Right renal cortex interstitium (tissue), 3 donors: ENCODE data around the gene FCRL2. TPM values are rescaled to one million over a fixed set of nuclear protein-coding genes. Genes with fewer than 3 reads are reported as not detected.
"Not testable (repeated sequence)": the region's sequence is repeated elsewhere in the genome, so short reads cannot be mapped to it uniquely, and the experiment has no call there.

Experiments
- DNase-seq, 3 donors: peaks; one replicate each; pipeline ENCODE4 v3.0.0-alpha.2; 2013; ENCODE audit warnings: low read depth in 3 of 3, low spot score in 2 of 3
- polyA plus RNA-seq, 3 donors: library from polyadenylated mRNA; unstranded; fragments of 120-200 nt; gene quantifications; one replicate each; pipeline ENCODE4 v1.2.1, GENCODE V29; 2013; ENCODE audit not compliant: insufficient read length in 3 of 3

FCRL2 gene
- polyA plus RNA-seq, 3 donors = 0.11 to 0.17 TPM; not detected in 1

DNA sequence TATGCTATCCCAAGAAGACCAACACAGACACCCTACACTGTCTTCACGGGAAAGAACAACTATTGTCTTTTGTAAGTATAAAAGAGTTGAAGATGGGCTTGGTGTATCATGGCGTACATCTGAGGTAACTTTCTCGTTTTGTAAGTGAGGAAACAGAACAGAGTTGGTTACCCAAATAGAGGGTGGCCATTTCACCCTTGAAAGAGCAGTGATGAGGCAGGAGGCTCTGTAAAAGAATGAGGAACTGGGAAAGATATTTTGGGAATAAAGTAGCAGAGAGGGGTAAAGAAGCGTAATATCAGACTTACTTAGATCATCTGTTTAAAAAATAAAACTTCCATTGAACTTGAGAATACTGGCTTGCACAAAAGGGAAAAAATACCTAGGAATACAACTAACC is 18.9 kb downstream of the FCRL2 start:
- no peak for DNase-seq

- no peak for DNase-seq
Observed at GRCh38 chr1:157753611-157754010, 23.3 kb downstream of the FCRL2 start.

DNA sequence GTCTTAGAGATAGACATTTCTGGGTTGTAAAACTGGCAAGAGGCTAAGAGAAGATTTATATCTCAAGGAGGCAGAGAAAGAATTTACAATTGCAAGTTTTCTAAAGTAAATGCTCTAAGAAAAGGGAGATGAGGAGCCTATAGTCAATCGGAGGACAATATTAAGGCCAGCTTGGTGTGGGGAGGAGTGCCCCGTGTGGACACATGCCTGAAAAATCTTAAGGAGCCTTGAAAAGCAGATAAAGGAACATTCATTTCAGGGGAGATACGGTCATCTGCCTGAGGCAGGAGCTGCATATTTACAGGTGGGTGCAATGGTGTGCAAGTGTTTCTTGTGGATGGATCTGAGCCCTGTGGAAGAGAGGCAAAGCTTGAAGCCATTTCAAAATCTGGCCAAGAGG is 25.6 kb downstream of the FCRL2 start:
- no peak for DNase-seq

DNA sequence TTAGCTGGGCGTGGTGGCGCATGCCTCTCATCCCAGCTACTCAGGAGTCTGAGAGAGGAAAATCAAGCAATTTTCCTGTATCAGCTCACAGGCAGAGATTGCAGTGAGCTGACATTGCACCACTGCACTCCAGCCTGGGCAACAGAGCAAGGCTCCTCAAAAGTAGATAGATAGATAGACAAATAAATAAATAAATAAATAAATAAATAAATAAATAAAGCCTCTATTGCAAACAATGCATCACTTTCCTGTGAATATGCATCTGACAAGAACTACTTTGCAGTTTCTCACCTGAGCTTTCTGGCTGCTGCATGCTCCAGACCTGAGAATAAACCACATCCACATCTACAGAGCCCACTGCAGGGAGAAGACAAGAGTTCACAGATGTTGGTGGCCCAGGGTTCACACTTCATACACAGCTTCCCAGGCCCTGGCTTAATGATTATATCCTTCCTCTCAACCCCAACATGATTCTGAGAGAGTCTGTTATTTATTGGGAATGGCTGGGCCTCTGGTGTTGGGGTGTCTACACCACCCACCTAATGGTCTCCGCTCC is 28.6 kb downstream of the FCRL2 start:
- DNase-seq = no peak

DNA sequence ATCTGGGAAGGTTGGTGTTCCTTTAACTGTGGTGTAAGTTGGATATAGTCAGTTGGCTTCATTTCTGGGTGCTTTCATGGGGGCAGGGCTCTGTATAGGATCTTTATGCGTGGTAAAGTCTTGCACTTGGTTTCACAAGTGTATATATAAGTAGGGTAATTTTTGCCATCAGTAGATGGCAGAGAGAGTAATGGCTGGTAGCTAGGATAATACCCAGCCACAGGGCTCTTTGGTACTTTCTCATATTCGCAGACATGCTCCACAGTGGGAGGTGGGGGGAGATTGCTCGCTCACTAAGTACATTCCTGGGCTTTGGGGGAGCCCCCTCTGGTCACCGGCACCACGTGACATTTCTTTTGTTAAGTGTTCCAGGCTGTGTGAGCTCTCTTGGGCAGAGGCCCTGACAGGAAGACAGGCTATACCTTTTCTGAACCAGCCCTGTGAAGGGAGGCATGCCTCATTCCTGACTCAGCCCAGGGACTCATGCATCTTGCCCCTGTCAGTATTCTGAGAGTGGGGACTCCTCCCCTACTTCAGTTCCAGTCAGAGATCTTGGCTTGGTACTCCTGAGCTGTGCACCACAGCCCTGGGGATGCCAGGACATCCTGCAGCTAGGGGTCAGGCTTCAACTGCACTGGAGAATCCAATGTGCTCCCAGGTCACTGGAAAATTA is 37.6 kb downstream of the FCRL2 start:
- DNase-seq = no peak

DNA sequence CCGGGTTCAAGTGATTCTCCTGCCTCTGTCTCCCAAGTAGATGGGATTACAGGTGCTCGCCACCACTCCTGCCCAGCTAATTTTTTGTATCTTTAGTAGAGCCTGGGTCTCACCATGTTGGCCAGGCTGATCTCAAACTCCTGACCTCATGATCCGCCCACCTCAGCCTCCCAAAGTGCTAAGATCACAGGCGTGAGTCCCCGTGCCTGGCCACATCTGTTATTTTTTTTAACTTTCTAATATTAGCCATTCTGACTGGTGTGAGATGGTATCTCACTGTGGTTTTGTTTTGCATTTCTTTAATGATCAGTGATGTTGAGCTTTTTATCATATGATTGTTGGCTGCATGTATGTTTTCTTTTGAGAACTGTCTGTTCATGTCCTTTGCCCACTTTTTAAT is 40.9 kb downstream of the FCRL2 start:
- not testable (repeated sequence) for DNase-seq

DNA sequence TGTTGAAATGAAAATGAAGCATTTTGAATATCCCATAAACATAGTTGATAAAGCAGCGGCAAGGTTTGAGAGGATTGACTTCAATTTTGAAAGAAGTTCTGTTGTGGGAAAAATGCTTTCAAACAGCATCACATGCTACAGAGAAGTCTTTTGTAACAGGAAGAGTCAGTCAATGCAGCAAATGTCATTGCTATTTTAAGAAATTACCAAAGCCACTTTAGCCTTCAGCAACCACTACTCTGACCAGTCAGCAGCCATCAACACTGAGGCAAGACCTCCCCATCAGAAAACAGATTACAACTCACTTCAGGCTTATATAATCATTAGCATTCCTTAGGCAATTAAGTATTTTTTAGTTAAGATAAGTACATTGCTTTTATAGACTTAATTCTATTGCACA is 42.6 kb downstream of the FCRL2 start:
- no peak for DNase-seq

DNA sequence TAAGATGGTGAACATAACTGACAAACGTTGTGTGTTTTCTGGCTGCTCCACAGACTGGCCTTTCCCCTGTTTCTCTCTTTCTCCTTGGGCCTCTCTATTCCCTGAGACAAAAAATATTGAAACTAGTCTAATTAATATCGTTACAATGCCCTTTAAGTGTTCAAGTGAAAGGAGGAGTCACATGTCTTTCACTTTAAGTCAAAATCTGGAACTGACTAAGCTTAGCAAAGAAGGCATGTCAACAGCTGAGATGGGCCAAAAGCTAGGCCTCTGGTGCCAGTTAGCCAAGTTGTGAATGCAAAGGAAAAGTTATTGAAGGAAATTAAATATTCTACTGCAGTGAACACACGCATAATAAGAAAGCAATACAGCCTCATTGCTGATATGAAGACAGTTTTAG is 44.2 kb downstream of the FCRL2 start:
- DNase-seq = no peak

GRCh38 chr1:157725221-157725577 is 51.7 kb downstream of the FCRL2 start:
- no peak for DNase-seq

DNA sequence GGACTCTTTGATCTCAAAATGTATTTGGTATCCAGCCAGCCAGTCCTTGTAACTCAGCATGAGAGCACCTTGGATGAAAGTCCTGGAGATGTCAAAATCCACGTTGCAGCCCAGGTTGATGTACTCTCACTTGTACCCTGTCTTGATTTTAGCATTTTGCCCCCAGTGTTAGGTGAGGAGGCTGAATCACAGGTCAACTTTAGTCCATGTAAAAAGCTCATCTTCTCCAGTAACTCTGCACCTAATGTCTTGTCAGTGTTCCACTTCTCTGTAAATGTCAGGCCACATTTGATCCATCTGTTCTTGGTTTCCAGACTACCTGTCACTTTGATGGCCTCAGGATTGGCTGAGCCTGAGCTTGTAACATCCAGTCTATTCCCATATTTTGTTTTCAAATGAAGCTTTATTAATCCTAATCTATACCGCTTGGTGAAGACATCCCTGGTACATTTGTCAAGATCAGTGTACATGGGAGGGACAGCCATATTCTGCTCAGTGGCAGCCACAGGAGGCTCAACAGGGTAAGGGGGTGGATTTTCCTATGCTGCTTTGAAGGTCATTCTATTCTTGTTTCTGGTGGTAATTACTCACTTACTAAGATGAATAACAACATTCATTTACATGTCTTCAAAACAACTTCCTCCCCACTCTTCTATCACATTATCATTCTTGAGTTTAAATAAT is 52.3 kb downstream of the FCRL2 start:
- no peak for DNase-seq

GRCh38 chr1:157723157-157723556 is 53.8 kb downstream of the FCRL2 start:
- no peak for DNase-seq

DNA sequence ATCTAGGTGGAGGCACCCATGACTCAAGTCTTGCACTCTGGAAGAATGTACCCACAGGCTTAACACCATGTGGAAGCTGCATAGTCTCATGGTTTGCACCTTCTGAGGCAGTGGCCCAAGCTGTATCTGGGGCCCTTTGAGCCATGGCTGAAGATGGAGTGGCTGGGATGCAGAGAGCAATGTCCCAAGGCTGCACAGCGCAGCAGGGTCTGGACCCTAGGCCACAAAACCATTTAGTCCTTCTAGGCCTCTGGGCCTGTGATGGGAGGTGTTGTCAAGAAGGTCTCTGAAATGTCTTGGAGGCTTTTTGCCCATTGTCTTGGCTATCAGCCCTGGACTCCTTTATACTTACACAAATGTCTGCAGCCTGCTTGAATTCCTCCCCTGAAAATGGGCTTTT is 54.9 kb downstream of the FCRL2 start:
- no peak for DNase-seq

DNA sequence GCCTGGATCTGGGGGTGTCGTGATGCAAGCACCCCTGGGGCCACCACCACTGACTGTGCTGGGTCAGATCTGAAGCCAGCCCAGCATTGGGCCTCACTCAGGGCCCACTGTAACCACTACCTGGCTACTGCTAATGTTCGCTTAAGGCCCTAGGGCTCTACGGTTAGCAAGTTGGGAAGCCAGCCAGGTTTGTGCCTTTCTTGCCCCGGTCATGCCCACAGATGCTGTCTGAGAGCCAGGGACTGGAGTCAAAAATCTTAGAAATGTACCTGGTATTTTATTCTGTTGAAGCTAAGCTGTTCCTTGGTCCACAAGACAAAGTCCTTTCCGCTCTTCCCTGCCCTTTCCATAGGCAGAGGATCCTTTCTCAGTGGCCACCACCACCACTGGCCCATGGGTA is 61.2 kb downstream of the FCRL2 start:
- DNase-seq = no peak

- no peak for DNase-seq
Observed at GRCh38 chr1:157711802-157712201, 65.1 kb downstream of the FCRL2 start.

- no peak for DNase-seq
Observed at GRCh38 chr1:157704878-157705277, 72.1 kb downstream of the FCRL2 start.

GRCh38 chr1:157703981-157704380 is 73.0 kb downstream of the FCRL2 start:
- DNase-seq = no peak

GRCh38 chr1:157702308-157702825 is 74.6 kb downstream of the FCRL2 start:
- DNase-seq = no peak

- no peak for DNase-seq
Observed at GRCh38 chr1:157700732-157701131, 76.2 kb downstream of the FCRL2 start, which contains the start of gene FCRL3. Gene FCRL3, minus strand, starts transcription at chr1:157700769. Its CDS starts 280 bp downstream, at chr1:157700489.

DNA sequence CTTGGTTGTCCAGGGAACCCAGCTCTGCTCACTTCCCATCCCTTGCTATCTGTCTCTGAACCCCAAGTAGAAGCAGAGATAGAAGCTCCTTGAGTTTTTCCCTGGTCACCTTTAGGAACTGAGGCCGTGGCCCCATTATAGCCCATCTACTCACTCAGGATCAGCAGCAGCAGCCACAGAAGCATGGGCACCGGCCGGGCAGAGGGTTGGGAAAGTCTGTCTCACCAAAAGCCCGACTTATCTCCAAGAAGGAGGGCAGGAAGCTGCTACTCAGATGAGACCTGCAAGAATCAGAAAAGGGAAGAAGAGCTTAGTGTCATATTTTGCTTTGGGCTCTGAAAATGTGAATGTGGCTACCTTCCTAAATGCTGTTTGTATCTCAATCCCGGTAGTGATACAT is 76.6 kb downstream of the FCRL2 start:
- no peak for DNase-seq

GRCh38 chr1:157697781-157698569 is 79.0 kb downstream of the FCRL2 start:
- DNase-seq = no peak

GRCh38 chr1:157696966-157697628 is 79.8 kb downstream of the FCRL2 start:
- no peak for DNase-seq
